Mucosa of descending colon (tissue), 3 donors: Measurements from ENCODE around the gene TEX101. TPM values are rescaled to one million over a fixed set of nuclear protein-coding genes. Genes with fewer than 3 reads are reported as not detected.

ENCODE experiments used
- ATAC-seq: fragments of 200-7000 bp; cut with Tn5 transposase; one replicate; pipeline ENCODE4 v1.9.1; 2020; ENCODE audit warnings: mild to moderate bottlenecking, moderate library complexity
- DNase-seq, 3 donors: peaks; one replicate each; pipeline ENCODE4 v3.0.0-alpha.2; 2020
- H3K36me3 ChIP-seq: fragments of 200-600 bp; one replicate; pipeline ENCODE4 v1.8.0; 2021; ENCODE audit warnings: low read depth, mild to moderate bottlenecking
- H3K4me1 ChIP-seq: fragments of 200-600 bp; one replicate; pipeline ENCODE4 v1.8.0; 2021; ENCODE audit warnings: low read depth, mild to moderate bottlenecking
- H3K4me3 ChIP-seq: fragments of 200-600 bp; one replicate; pipeline ENCODE4 v1.8.0; 2021; ENCODE audit warnings: mild to moderate bottlenecking
- H3K9me3 ChIP-seq: fragments of 200-600 bp; one replicate; pipeline ENCODE4 v1.8.0; 2021; ENCODE audit warnings: mild to moderate bottlenecking
- CTCF ChIP-seq: fragments of 200-600 bp; IDR thresholded peaks from one replicate; pipeline ENCODE4 v1.8.0; 2022; ENCODE audit warnings: antibody characterized with exemption, mild to moderate bottlenecking
- intact Hi-C, 2 donors: fragments of 100-400 bp; cut with DNase I in 1 of 2; cut with micrococcal nuclease in 1 of 2; formaldehyde crosslinking; loops; one replicate each; pipeline versions ENCODE4 v1.11.0 to v1.11.1; 2022; cut with DNase I, micrococcal nuclease
- total RNA-seq, 3 donors: library from RNA; stranded (reverse); fragmentation: NEBNext Ultra II Directional in 2 of 3; extraction: Animal tissue kit (Norgen Biotek cat#: 25700) in 2 of 3; gene quantifications; one replicate each; pipeline versions ENCODE4 v1.2.1 to v1.2.4, GENCODE V29; 2021 to 2023
- donor health status: DM: no; HTN: no; CAD: no; lungs with moderate emphysema.
- donor health status: DM: no; HTN: no; CAD: no.
- donor health status: DM: no; HTN: yes; CAD: no.

The TEX101 gene
- total RNA-seq, 3 donors from 2014 or later: 0.35 TPM; not detected in 2

DNA sequence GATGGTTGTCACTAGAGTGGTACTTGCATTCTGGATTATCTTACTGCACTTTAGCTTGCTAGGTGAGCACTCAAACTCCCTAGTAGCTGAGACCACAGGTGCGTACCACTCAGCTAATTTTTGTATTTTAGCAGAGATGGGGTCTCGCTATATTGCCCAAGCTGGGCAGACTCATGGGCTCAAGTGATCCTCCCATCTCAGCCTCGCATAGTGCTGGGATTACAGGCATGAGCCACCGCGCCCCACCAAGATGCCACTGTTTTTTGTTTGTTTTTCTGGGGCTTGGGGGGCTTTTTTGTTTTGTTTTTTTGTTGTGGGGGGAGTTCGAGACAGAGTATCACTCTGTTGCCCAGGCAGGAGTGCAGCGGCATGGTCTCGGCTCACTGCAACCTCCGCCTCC lies 33.0 kb downstream of the TEX101 start:
- Histone ChIP-seq H3K36me3 (no peaks in the 10 kb centered on the region), H3K4me1 (no peaks in the 10 kb centered on the region), H3K9me3 (no peaks in the 10 kb centered on the region), H3K4me3 (no peak overlapping the region)
- ATAC-seq (no peak), DNase-seq (no peak)
- TF ChIP-seq CTCF: no peak
- intact Hi-C loops: loop anchor here (5.0 kb wide), 2 partner anchors 70 to 75 kb away; no protein-coding TSS in a partner anchor

GRCh38 chr19:43450545-43450997 lies 35.9 kb downstream of the TEX101 start:
- no peaks in the 10 kb centered on the region for H3K36me3 ChIP-seq
- peaks cover 6% of the 10 kb centered on the region for H3K4me1 ChIP-seq
- DNase-seq (no peak), ATAC-seq (peak; percentile 40)
- no peak overlapping the region for H3K4me3 ChIP-seq
- intact Hi-C loops: no loop called here
- H3K9me3 ChIP-seq: no peaks in the 10 kb centered on the region
- TF ChIP-seq CTCF: no peak

- Histone ChIP-seq H3K36me3 (no peaks in the 10 kb centered on the region), H3K4me1 (peaks cover 9% of the 10 kb centered on the region), H3K9me3 (no peaks in the 10 kb centered on the region), H3K4me3 (no peak overlapping the region)
- no peak for ATAC-seq
- DNase-seq: no peak
- intact Hi-C loops: no loop called here
- TF ChIP-seq CTCF: no peak
Measured at GRCh38 chr19:43452582-43452981, 37.9 kb downstream of the TEX101 start.

- no peak for ATAC-seq
- H3K36me3 ChIP-seq: no peaks in the 10 kb centered on the region
- no peak for DNase-seq
- TF ChIP-seq CTCF: no peak
- intact Hi-C loops: no loop called here
- no peaks in the 10 kb centered on the region for H3K9me3 ChIP-seq
- H3K4me1 ChIP-seq: peaks cover 9% of the 10 kb centered on the region
- no peak overlapping the region for H3K4me3 ChIP-seq
Measured at GRCh38 chr19:43454031-43454430, 39.3 kb downstream of the TEX101 start.

GRCh38 chr19:43455321-43456113 lies 40.8 kb downstream of the TEX101 start:
- H3K9me3 ChIP-seq: no peaks in the 10 kb centered on the region
- no peak overlapping the region for H3K4me3 ChIP-seq
- ATAC-seq (peak; percentile 50), DNase-seq (peak in 1 of 3 donors; percentile 53)
- intact Hi-C loops: no loop called here
- H3K36me3 ChIP-seq: no peaks in the 10 kb centered on the region
- TF ChIP-seq CTCF: no peak
- peaks cover 9% of the 10 kb centered on the region for H3K4me1 ChIP-seq
